HepG2 (cell line): Measurements from ENCODE around the gene SPRR2F. TPM values are rescaled to one million over a fixed set of nuclear protein-coding genes. Genes with fewer than 3 reads are reported as not detected.

ENCODE experiments used
- ATAC-seq: fragments of 200-7000 bp; cut with Tn5 transposase; 3 replicates; pipeline ENCODE4 v1.9.1; 2020; ENCODE audit warnings: mild to moderate bottlenecking, moderate library complexity
- BruUV-seq: library from RNA; stranded (reverse); fragments of 400-500 nt; replicated peaks from 2 replicates; lab custom pipeline; 2021; lab: Mats Ljungman, UMichigan
- CTCF ChIA-PET: fragments of 300-600 bp; formaldehyde crosslinking; extraction: SDS; loops from one replicate; lab custom pipeline; 2021; ENCODE audit warnings: low total read pairs, inconsistent platforms, low intra/inter-chr PET ratio; lab: Yijun Ruan, JAX
- POLR2A ChIA-PET: fragments of 350-600 bp; sonication (Branson Sonifier 250); formaldehyde crosslinking; loops from one replicate; lab custom pipeline; 2020; ENCODE audit warnings: antibody characterized with exemption, inconsistent platforms; lab: Yijun Ruan, JAX
- DNase-seq: peaks from one replicate; pipeline ENCODE4 v3.0.0-alpha.2; 2015; ENCODE audit warnings: low spot score
- FAIRE-seq: peaks from 3 replicates; lab custom pipeline; 2011; peaks lifted over from hg19 to GRCh38; lab: Jason Lieb, UNC
- H2AFZ ChIP-seq: one replicate; pipeline ENCODE4 v1.6.1; 2011; ENCODE audit warnings: low read length, inconsistent platforms
- H3K27ac ChIP-seq: fragments of 300-600 bp; 3 replicates; pipeline ENCODE4 v1.8.0; 2011; ENCODE audit warnings: mixed run types, mild to moderate bottlenecking, mixed read lengths, low read length, inconsistent platforms; ENCODE audit not compliant: insufficient read depth; ENCODE audit errors: extremely low read length
- H3K27me3 ChIP-seq, 2 experiments: fragments of 200-600 bp in 1 of 2; 2 replicates in 1 of 2; 3 replicates in 1 of 2; pipeline versions ENCODE4 v1.6.0 to v1.8.0; 2011; ENCODE audit warnings: low read length in 2 of 2, mild to moderate bottlenecking in 2 of 2, moderate library complexity in 2 of 2, inconsistent platforms in 1 of 2; ENCODE audit not compliant: insufficient read depth in 2 of 2, control insufficient read depth in 1 of 2
- H3K36me3 ChIP-seq, 2 experiments: fragments of 200-600 bp in 1 of 2; replicated peaks in 1 of 2; 2 replicates in 1 of 2; 3 replicates in 1 of 2; pipeline versions ENCODE4 v1.5.1 to v1.8.0; 2011; ENCODE audit warnings: low read length in 2 of 2, inconsistent platforms in 1 of 2; ENCODE audit not compliant: insufficient read depth in 2 of 2, control insufficient read depth in 1 of 2
- H3K4me1 ChIP-seq: 2 replicates; pipeline ENCODE4 v1.5.1; 2012; ENCODE audit warnings: low read length, inconsistent platforms; ENCODE audit not compliant: insufficient read depth
- H3K4me2 ChIP-seq: 2 replicates; pipeline ENCODE4 v1.6.0; 2011; ENCODE audit warnings: low read depth, low read length, inconsistent platforms
- H3K4me3 ChIP-seq, 3 experiments: fragments of 200-600 bp in 1 of 3; sonication (generic), shearing (Covaris generic) in 1 of 3; replicated peaks in 1 of 3; 2 replicates each; pipeline ENCODE4 v1.5.1; 2011 to 2016; ENCODE audit warnings: low read length in 3 of 3, inconsistent platforms in 2 of 3, low read depth in 2 of 3, mild to moderate bottlenecking in 2 of 3, control low read depth in 1 of 3, mixed read lengths in 1 of 3; ENCODE audit not compliant: insufficient read depth in 1 of 3
- H3K79me2 ChIP-seq: one replicate; pipeline ENCODE4 v1.6.1; 2011; ENCODE audit warnings: low read length, inconsistent platforms; ENCODE audit not compliant: insufficient read depth
- H3K9ac ChIP-seq: 2 replicates; pipeline ENCODE4 v1.6.0; 2011; ENCODE audit warnings: mild to moderate bottlenecking, low read depth, low read length, inconsistent platforms; ENCODE audit not compliant: insufficient read depth
- H3K9me3 ChIP-seq: 2 replicates; pipeline ENCODE4 v1.5.1; 2012; ENCODE audit warnings: mild to moderate bottlenecking, low read length
- H4K20me1 ChIP-seq: 2 replicates; pipeline ENCODE4 v1.6.0; 2011; ENCODE audit warnings: inconsistent platforms, mild to moderate bottlenecking, low read length, moderate library complexity; ENCODE audit not compliant: insufficient read depth
- BRF2 ChIP-seq: sonication (generic); formaldehyde crosslinking; IDR thresholded peaks from 2 replicates; pipeline ENCODE4 v1.8.1; 2022; ENCODE audit warnings: mild to moderate bottlenecking, missing genetic modification reagents
- CC2D1A ChIP-seq: sonication (generic); formaldehyde crosslinking; IDR thresholded peaks from 2 replicates; pipeline ENCODE4 v1.8.1; 2023; ENCODE audit warnings: mild to moderate bottlenecking, missing genetic modification reagents
- JDP2 ChIP-seq: sonication (generic); formaldehyde crosslinking; IDR thresholded peaks from 2 replicates; pipeline ENCODE4 v1.8.1; 2022; ENCODE audit warnings: missing genetic modification reagents, borderline replicate concordance
- NFIB ChIP-seq: sonication (generic); formaldehyde crosslinking; IDR thresholded peaks from 2 replicates; pipeline ENCODE4 v1.9.0; 2021; ENCODE audit warnings: missing genetic modification reagents, mild to moderate bottlenecking, borderline replicate concordance
- NPAS2 ChIP-seq: sonication (generic); formaldehyde crosslinking; IDR thresholded peaks from 2 replicates; pipeline ENCODE4 v1.8.0; 2022; ENCODE audit warnings: mild to moderate bottlenecking, missing genetic modification reagents, borderline replicate concordance
- RCOR2 ChIP-seq: IDR thresholded peaks from 2 replicates; pipeline ENCODE4 v1.6.1; 2016; ENCODE audit warnings: missing biosample characterization, missing genetic modification reagents
- REXO4 ChIP-seq: sonication (generic); formaldehyde crosslinking; IDR thresholded peaks from 2 replicates; pipeline ENCODE4 v1.8.0; 2022; ENCODE audit warnings: missing genetic modification reagents, mild to moderate bottlenecking, borderline replicate concordance
- SCMH1 ChIP-seq: sonication (generic); formaldehyde crosslinking; IDR thresholded peaks from 2 replicates; pipeline ENCODE4 v1.9.0; 2021; ENCODE audit warnings: missing genetic modification reagents, mild to moderate bottlenecking, borderline replicate concordance
- SMC3 ChIP-seq: IDR thresholded peaks from 2 replicates; pipeline ENCODE4 v1.6.1; 2011; ENCODE audit warnings: low read length, improper control_type of control experiment
- ZNF577 ChIP-seq: sonication (generic); formaldehyde crosslinking; IDR thresholded peaks from 2 replicates; pipeline ENCODE4 v1.4.0; 2020; ENCODE audit warnings: mild to moderate bottlenecking, low read depth, missing genetic modification reagents, borderline replicate concordance
- ZXDC ChIP-seq: sonication (generic); formaldehyde crosslinking; IDR thresholded peaks from 2 replicates; pipeline ENCODE4 v1.5.0; 2020; ENCODE audit warnings: mild to moderate bottlenecking, missing genetic modification reagents
- WGBS: methylation state at CpG from one replicate; pipeline ENCODE4 v1.1.6; 2017; ENCODE audit warnings: low lambda C conversion rate; 5-methylcytosine and 5-hydroxymethylcytosine counted together
- in situ Hi-C: cut with HindIII; loops from 2 replicates; pipeline ENCODE4 v1.10.0; 2017; ENCODE audit warnings: low pct_unique_long_range_greater_than_20kb; ENCODE audit not compliant: extremely low pct_ligation_motif_present
- intact Hi-C: fragments of 100-400 bp; cut with micrococcal nuclease; formaldehyde crosslinking; loops from one replicate; pipeline ENCODE4 v1.10.0; 2022; ENCODE audit not compliant: unreplicated experiment
- polyA plus RNA-seq, 8 experiments: library from polyadenylated mRNA; depleted of rRNA in 3 of 8; stranded (reverse) in 7 of 8; unstranded in 1 of 8; fragments of >200 nt; fragmentation: Illumina TruSeq in 4 of 8; extraction: Trizol in 4 of 8; gene quantifications; 2 replicates each; pipeline versions ENCODE4 v1.2.1 to v1.2.3, GENCODE V29; 2011 to 2016; ENCODE audit warnings: low read depth in 4 of 8, missing spikeins in 1 of 8, mixed read lengths in 1 of 8; ENCODE audit not compliant: insufficient read depth in 1 of 8
- total RNA-seq, 5 experiments: library from RNA; depleted of rRNA; stranded (reverse); fragments of >200 nt; fragmentation: Illumina TruSeq; extraction: Trizol; gene quantifications; 2 replicates each; pipeline ENCODE4 v1.2.3, GENCODE V29; 2016; ENCODE audit warnings: low read depth in 1 of 5

SPRR2F gene
- total and polyA plus RNA-seq, 2 of the 13 experiments (the other 11 are each of a cell fraction or from before 2014, with no cell fraction given), result not detected

GRCh38 chr1:153087652-153088051 is 25.7 kb downstream of the SPRR2F start:
- H3K79me2 ChIP-seq, result no peaks in the 10 kb centered on the region
- no peak overlapping the region for H3K4me3 ChIP-seq
- BruUV-seq, result no TSS peak
- ChIA-PET POLR2A (no interaction called here), CTCF (no interaction called here)
- H3K27me3 ChIP-seq, result no peaks in the 10 kb centered on the region
- no peak overlapping the region for H3K27ac ChIP-seq
- 0% methylated on average over 1 of the region's 1 CpG for WGBS
- no peak for TF ChIP-seq ZNF577 (CRISPR knock-in tag)
- TF ChIP-seq REXO4 (CRISPR knock-in tag), result no peak
- no peak for TF ChIP-seq JDP2
- TF ChIP-seq NFIB (CRISPR knock-in tag), result no peak
- TF ChIP-seq SMC3, result no peak
- TF ChIP-seq RCOR2 (CRISPR knock-in tag), result no peak
- no peak for TF ChIP-seq ZXDC
- no peak for TF ChIP-seq SCMH1 (CRISPR knock-in tag)
- no peak for TF ChIP-seq BRF2 (CRISPR knock-in tag)
- TF ChIP-seq CC2D1A (CRISPR knock-in tag), result no peak
- no peak for TF ChIP-seq NPAS2 (CRISPR knock-in tag)
- no peaks in the 10 kb centered on the region for H3K36me3 ChIP-seq
- no peaks in the 10 kb centered on the region for H3K9me3 ChIP-seq
- ATAC-seq (no peak), DNase-seq (no peak), FAIRE-seq (no peak)
- H3K9ac ChIP-seq, result no peak overlapping the region
- no peaks in the 10 kb centered on the region for H3K4me1 ChIP-seq
- H2AFZ ChIP-seq, result no peak overlapping the region
- no peaks in the 10 kb centered on the region for H4K20me1 ChIP-seq
- no peak overlapping the region for H3K4me2 ChIP-seq
- in situ Hi-C loops, result no loop called here
- intact Hi-C loops, result no loop called here
